ENCODE data around the gene INAVA.
"Not testable (repeated sequence)": the region's sequence is repeated elsewhere in the genome, so short reads cannot be mapped to it uniquely, and the experiment has no call there.

INAVA gene

DNA sequence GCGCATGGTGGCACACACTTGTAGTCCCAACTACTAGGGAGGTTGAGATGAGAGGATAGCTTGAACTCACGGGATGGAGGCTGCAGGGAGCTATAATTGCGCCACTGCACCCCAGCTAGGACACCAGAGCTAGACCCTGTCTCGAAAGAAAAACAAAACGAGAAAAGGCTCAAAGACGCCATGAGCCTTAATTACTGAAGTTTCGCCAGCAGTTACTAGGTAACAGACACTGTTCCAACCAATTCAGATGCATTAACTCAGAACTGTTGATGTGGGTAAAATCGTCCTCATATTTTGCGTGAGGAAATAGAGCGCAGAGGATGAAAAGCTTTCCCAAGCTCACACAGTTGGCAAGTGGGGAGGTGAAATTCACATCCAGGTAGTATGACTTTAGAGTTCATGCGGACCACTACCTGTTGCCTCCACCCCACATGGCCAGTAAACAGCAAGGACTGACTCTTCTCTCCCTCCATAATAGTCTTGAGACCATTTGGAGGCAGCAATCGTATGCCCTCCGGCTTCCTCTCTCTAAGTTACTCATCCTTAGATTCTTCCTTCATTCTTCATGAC is 40.1 kb downstream of the INAVA start:
- H3K27me3 ChIP-seq (replicated peaks), result no peaks in the 10 kb centered on the region
- H3K36me3 ChIP-seq (replicated peaks), result no peaks in the 10 kb centered on the region
- TF ChIP-seq, protein P1, sequence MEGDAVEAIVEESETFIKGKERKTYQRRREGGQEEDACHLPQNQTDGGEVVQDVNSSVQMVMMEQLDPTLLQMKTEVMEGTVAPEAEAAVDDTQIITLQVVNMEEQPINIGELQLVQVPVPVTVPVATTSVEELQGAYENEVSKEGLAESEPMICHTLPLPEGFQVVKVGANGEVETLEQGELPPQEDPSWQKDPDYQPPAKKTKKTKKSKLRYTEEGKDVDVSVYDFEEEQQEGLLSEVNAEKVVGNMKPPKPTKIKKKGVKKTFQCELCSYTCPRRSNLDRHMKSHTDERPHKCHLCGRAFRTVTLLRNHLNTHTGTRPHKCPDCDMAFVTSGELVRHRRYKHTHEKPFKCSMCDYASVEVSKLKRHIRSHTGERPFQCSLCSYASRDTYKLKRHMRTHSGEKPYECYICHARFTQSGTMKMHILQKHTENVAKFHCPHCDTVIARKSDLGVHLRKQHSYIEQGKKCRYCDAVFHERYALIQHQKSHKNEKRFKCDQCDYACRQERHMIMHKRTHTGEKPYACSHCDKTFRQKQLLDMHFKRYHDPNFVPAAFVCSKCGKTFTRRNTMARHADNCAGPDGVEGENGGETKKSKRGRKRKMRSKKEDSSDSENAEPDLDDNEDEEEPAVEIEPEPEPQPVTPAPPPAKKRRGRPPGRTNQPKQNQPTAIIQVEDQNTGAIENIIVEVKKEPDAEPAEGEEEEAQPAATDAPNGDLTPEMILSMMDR (IDR thresholded peaks at IDR 0.05; ENCODE audit: low read depth, low read length, missing control alignments), result no peak
- no peak for DNase-seq
- in situ Hi-C loops (cut with HindIII; ENCODE audit: low pct_ligation_motif_present, low sequenced_read_pairs), result no loop called here
- no peak overlapping the region for H3K27ac ChIP-seq
- H3K4me3 ChIP-seq (ENCODE audit: low read depth, low read length), result no peak overlapping the region

DNA sequence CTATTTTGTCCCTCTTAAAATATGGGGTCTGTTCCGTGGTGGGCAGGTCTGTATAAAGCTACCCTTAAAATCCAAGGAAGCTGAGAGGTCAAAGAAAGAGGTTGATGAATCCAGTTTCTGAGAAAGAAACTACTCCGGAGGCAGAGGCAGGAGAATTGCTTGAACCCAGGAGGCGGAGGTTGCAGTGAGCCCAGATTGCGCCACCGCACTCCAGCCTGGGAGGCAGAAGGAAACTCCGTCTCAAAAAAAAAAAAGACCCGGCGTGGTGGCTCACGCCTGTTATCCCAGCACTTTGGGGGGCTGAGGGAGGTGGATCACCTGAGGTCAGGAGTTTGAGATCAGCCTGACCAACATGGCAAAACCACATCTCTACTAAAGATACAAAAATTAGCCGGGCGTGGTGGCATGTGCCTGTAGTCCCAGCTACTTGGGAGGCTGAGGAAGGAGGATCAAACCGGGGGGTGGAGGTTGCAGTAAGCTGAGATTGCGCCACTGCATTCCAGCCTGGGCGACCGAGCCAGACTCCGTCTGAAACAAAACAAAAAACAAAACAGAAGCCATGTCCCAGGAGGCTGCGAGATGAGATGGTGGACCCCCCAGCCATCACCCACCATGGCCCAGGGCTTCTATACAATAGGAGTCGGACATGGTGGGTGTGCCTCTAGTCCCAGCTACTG is 40.7 kb downstream of the INAVA start:
- H3K27me3 ChIP-seq (replicated peaks); H3K27ac ChIP-seq; H3K4me3 ChIP-seq (ENCODE audit: low read depth, low read length); DNase-seq; in situ Hi-C loops (cut with HindIII; ENCODE audit: low pct_ligation_motif_present, low sequenced_read_pairs); H3K36me3 ChIP-seq (replicated peaks): not testable (repeated sequence)

DNA sequence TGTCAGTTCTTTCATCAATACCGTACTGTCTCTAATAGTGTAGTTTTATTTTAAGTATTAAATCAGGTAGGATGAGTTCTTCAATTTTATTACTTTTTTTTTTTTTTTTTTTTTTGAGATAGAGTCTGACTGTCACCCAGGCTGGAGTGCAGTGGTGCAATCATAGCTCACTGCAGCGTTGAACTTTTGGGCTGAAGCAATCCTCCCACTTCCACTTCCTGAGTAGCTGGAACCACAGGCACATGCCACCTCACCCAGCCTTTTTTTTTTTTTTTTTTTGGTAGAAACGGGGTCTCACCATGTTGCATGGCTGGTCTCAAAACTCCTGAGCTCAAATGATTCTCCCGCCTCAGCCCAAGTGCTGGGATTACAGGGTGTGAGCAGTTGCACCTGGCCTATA is 44.3 kb downstream of the INAVA start:
- TF ChIP-seq, protein P1 (IDR thresholded peaks at IDR 0.05; ENCODE audit: low read depth, low read length, missing control alignments), result no peak
- Histone ChIP-seq H3K27me3 (replicated peaks) (no peaks in the 10 kb centered on the region), H3K27ac (no peak overlapping the region), H3K36me3 (replicated peaks) (no peaks in the 10 kb centered on the region), H3K4me3 (ENCODE audit: low read depth, low read length) (no peak overlapping the region)
- no peak for DNase-seq
- in situ Hi-C loops (cut with HindIII; ENCODE audit: low pct_ligation_motif_present, low sequenced_read_pairs), result no loop called here

DNA sequence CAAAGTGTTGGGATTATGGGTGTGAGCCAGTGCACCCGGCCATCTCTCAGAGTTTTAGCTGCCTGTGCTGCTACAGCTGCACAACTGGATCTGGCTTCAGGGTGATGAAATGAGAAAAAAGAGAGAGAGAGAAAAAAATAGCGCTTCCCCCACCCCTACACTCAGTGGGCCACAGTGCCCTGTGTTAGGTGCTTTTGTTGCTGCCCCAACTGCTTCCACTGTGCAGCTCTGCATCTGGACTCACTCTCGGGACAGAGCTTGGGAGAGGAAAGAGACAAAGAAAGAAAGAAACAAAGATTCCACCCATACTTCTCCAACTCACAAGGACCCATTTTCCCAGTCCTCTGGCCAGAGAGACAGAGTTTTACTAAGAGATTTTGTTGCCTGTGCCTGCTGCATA is 50.4 kb downstream of the INAVA start:
- in situ Hi-C loops (cut with HindIII; ENCODE audit: low pct_ligation_motif_present, low sequenced_read_pairs), result no loop called here
- TF ChIP-seq, protein P1 (IDR thresholded peaks at IDR 0.05; ENCODE audit: low read depth, low read length, missing control alignments), result no peak
- Histone ChIP-seq H3K27me3 (replicated peaks) (no peaks in the 10 kb centered on the region), H3K27ac (no peak overlapping the region), H3K36me3 (replicated peaks) (no peaks in the 10 kb centered on the region), H3K4me3 (ENCODE audit: low read depth, low read length) (no peak overlapping the region)
- DNase-seq, result no peak

DNA sequence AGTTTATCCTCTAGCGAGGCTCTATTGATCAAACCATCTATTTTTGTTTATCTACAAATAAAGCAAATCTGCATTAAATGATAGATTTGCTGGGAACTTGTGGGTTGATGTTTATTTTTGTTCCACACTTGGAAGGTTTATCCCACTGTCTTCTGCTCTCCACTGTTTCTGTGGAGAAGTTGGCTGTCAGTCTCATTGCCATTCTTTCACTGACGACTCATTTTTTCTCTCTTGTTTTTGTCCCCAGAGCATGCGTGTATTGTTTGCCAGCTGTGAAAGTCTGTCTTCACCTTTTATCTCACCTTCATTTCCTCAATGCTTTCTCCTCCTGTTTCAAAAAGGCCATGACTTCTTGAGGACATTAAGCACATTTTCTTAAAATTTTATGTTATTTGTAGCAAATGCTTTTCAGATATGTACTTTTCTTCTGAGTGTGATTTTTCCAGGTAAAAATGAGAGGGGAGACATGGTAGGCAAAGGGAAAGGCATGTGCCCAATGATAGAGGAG is 52.4 kb downstream of the INAVA start:
- in situ Hi-C loops (cut with HindIII; ENCODE audit: low pct_ligation_motif_present, low sequenced_read_pairs), result no loop called here
- no peak for DNase-seq
- Histone ChIP-seq H3K4me3 (ENCODE audit: low read depth, low read length) (no peak overlapping the region), H3K27ac (no peak overlapping the region), H3K27me3 (replicated peaks) (no peaks in the 10 kb centered on the region), H3K36me3 (replicated peaks) (no peaks in the 10 kb centered on the region)
- TF ChIP-seq, protein P1 (IDR thresholded peaks at IDR 0.05; ENCODE audit: low read depth, low read length, missing control alignments), result no peak

DNA sequence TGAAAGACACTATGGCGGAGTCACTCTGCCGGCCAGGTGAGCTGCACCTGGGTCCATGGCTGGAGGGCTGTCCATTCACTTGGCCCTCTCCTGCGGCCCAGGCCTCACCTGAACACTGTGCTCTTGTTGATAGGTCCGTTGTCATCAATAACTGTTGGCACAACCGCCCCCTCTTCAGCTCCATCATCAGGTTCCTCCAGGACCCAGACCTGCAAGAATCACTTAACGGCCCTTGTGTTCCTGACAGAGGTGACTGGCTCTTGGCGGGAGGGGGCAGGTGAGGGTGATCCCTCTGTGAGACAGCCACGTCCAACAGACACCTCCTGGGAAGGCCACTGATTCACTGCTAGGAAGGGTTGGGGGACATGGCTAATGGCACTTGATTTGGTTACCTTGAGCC is 54.9 kb downstream of the INAVA start:
- Histone ChIP-seq H3K27ac (no peak overlapping the region), H3K27me3 (replicated peaks) (peaks cover 4% of the 10 kb centered on the region), H3K36me3 (replicated peaks) (no peaks in the 10 kb centered on the region), H3K4me3 (ENCODE audit: low read depth, low read length) (no peak overlapping the region)
- TF ChIP-seq, protein P1 (IDR thresholded peaks at IDR 0.05; ENCODE audit: low read depth, low read length, missing control alignments), result no peak
- in situ Hi-C loops (cut with HindIII; ENCODE audit: low pct_ligation_motif_present, low sequenced_read_pairs), result no loop called here
- DNase-seq, result no peak
